Fibroblast of skin of back (primary cell): ENCODE results near the gene ANKRD1.
A peak's percentile ranks its signal among the peaks of the same experiment; 100 is the strongest.

Experiments
- DNase-seq: peaks from one replicate; pipeline ENCODE4 v3.0.0-alpha.2; 2013

ANKRD1 gene

GRCh38 chr10:90935581-90936275 is 14.8 kb upstream of the ANKRD1 start:
- DNase-seq = peak; percentile 42

DNA sequence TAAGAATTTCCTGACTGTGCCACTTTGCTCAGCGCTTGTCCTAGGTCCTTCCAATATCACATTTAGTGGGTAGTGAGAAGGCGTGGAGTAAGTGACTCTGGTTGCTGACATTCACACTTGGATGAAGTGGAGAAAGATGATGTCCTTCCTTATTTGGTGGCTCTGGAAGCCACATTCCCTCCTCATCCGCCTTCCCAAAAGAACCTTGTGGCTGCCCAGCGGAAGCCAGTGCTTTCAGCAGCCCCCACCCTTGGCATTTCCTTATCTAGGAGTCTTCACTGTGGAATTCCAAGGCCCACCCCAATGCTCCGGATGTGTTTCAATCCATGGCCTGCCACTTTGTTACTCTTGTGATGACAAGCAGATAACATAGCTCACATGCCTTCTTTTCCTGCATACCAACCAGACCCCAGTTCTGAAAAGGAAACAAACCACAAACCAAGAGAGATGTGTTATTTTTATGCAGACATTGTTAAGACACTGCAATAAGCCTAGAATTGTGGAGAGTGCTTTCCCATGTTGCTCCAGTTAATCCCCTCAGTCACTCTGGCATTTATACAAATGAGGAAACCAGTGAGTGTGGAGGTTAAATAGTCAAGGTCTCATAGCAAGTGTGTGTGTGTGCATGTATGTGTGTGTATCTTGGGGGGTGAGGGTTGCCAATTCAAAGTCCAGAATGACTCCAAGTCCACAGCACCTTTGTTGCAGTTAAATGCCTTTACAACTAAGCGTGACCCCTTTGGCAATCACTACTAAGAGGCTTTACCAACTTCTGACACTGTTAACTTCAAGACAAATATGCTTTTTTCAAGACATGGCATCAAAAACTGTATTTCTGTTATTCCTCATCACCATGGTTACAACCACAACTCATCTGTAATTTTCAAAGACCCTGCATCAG is 10.3 kb upstream of the ANKRD1 start:
- DNase-seq = peak; percentile 100

DNA sequence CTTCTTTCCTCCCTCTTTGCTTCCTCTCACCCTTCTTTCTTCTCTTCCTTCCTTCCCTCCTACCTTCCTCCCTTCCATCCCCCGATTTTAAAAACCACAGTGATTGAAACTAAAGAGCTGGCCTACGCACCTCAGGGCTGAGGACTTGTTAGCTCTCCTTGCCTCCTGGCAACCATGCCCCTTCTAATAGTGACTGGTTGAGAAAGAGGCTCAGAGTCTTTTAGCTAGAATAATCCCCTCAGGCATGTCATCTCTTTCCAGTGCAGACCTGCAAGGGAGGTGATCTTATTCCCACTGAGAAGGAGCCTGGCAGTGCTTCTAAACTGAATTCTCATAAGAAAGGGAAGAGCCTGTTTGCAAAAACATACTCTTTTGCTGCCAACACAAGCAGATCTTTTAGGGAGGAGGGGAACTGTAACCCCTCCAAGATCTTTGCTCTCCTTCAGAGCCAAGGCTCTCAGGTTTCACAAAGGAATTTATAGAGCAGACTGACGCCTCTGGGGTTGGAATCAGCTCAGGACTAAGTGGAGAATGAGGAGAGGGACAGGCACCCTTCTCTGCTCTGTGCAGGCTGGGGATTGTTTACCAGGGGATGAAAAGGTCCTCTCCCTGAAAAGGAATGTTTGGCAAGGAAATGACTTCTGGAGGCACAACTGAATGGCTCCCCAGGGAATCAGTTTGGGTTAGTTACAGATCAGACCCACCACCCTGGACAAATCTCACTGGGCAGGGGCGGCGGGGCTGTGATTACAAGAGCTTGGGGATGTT is 9.4 kb upstream of the ANKRD1 start:
- DNase-seq = peak; percentile 94

DNA sequence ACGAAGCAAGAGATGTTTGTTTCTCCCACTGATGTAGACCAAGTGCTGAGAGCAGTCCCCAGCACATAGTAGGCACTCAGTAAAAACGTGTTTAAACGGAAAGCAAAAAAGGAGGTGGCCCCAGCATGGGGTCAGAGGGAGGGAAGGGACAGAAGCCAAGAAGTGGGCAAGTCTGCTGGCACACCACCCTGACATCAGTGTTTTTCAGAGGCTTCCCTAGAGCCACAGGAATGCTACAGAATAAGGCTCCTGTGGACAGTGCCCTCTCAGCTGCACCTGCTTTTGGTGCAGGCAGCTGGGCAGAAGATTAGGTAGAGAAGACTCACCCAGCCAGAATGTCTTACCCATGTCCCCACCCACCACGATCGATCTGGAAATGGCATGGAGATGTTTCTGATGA is 8.3 kb upstream of the ANKRD1 start:
- DNase-seq = no peak

DNA sequence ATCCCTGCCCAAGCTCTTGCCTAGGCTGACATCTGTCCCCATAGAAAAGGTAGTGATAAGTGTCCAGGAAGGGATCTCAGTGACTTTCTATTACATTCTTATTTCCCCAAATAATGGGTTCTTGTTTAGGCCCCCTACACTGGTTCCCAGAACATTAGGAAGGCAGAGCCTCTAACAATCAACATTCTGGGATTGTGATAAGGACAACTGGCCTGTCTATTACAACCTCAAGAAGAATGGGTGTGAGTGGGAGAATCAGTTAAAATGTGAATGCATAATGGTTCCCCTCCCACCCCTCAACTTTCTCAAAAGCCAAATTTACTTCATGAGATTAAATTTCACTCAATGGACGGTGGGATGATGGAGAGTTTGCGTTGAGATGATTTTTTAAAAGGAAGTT is 6.4 kb upstream of the ANKRD1 start:
- DNase-seq = no peak

GRCh38 chr10:90925079-90926029 is 4.5 kb upstream of the ANKRD1 start:
- no peak for DNase-seq

DNA sequence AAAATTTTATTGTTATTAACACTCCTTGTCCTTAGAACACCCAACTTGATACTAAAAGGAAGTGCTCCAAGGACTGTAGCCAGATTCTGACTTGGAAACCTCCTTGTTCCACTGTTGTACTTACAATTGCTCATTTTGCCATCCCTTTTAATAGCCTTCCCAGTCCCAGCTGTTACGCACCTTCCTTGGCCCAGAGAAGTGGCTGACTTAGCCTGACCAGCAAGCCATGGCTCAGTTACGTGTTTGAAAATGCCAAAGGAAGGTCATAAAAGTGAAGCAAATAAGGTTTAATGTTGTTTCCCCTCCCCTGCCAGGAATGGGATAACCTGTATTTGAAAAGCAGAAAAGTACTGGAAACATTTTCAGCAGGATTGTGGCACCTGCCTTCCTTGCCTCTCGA is 3.7 kb upstream of the ANKRD1 start:
- DNase-seq = no peak

- no peak for DNase-seq
Observed at GRCh38 chr10:90923111-90923731, 2.3 kb upstream of the ANKRD1 start.

DNA sequence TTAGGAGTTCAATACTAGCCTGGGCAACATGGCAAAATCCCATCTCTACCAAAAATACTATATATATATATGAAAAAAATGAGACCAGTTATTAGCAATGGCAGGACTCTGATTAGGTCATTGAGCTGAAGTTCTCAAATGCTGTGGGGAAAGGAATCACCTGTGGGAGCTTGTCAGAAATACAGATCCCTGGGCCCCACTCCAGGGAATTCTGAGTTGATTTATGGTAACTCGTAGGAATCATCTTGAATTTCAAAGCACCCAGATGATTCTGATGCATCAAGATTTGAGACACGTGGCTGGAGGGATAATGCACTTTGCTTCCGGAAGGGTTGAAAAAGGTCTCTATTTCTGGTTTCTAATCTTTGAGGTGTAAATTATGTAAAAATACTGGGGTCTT is 1.0 kb upstream of the ANKRD1 start:
- no peak for DNase-seq

DNA sequence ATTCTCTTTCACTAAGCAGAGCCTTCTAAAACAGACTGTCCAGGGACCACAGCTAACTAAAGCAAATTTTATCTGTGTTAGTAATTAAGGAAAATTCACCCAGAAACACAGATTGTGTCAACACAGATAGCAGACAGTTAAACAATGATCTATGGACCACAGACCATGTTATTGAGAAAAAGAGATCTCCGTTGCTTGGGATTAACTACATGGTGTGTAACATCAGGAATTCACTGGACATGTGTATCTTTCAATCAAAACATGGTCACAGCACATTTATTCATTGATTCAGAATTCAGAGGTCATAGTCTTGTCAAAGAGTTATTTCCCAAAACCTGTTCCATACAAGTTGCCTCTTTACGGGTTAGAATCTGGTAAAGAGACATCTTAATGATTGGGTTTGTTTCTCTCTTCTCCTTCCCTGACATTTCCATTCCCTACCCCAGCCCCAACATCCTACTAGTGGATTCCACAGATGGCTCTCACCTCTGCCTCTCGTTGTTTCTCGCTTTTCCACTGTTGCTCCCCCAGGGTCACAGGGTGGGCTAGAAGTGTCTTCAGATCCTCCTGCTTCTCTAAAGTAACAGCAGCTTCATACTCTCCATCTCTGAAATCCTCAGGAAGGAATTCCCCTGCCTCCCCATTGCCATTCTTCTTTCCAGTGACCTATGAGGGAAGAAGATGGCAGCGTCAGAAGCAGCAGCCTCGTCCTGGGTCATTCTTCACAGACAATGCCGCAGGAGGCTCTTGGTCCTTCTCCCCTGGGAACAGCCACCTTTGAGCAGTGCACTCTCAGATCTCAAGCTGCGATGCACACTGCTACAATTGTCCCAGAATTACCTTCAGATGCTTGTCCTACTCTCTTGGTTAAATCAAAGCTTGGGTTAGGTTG is 958 bp downstream of the ANKRD1 start:
- no peak for DNase-seq

- DNase-seq = no peak
Observed at GRCh38 chr10:90917968-90918318, 2.9 kb downstream of the ANKRD1 start.

- DNase-seq = no peak
Observed at GRCh38 chr10:90917238-90917967, 3.5 kb downstream of the ANKRD1 start.

GRCh38 chr10:90916392-90917237 is 4.3 kb downstream of the ANKRD1 start:
- no peak for DNase-seq

- DNase-seq = no peak
Observed at GRCh38 chr10:90915766-90916075, 5.2 kb downstream of the ANKRD1 start.

DNA sequence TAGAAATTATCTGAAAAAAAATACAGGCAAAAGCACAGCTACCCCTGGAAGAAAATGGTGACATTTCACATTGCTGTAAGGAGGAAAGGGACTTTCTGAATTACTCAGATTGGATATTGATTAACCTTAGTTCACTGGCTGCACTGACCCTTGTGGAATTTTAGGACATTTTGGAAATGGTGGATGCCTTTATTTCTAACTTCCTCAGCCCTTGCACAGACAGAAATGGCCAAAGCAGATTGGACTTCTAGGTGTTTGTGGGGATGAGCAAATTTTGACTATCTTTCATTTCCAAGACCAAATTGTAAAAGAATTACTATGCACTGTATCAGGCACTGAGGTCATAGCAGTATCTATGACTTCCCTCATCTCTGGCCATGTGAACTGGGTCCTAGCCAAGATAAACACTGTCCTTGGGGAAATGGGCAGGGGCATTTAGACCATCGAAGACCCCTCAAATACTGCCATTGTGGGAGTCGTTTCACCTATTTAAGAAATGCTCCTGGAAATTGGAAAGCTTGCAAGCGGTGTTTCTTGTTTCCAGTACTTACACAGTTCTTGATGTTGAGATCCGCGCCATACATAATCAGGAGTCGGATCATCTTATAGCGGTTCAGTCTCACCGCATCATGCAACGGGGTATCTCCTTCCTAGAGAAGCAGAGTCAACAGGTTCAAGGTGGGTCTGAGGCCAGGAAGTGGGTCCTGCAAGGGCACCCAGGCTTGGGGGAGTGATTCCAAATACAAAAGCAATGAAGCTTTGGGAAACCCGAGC is 5.7 kb downstream of the ANKRD1 start:
- DNase-seq = no peak

GRCh38 chr10:90913774-90914420 is 7.0 kb downstream of the ANKRD1 start:
- DNase-seq = no peak

GRCh38 chr10:90912854-90913479 is 7.9 kb downstream of the ANKRD1 start:
- no peak for DNase-seq
